ENCODE measurements around the gene TEX52. TPM values are rescaled to one million over a fixed set of nuclear protein-coding genes. Genes with fewer than 3 reads are reported as not detected.

Gene TEX52
- total RNA-seq, 4 donors from 2014 or later, result not detected

DNA sequence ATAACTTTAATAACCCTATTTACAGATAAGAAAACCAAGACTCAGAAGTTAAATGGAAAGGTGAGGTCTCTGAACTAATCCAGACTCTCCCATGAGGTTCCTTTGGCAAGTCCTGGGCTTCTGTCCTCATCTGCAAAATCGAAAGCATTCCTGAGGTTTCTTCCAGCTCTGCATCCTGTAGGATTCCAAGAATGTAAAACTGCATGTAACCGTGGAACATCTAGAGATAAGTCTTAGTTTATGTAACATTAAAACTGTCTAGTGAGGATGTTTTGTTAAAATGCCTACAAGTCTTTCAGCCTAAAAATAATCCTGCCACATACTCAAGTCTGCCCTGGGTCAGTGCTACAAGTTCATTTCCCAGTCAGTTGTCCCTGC is 51.7 kb downstream of the TEX52 start:
- peaks cover 0 to 24% (median 4%) of the 10 kb centered on the region in 4 donors for H3K4me1 ChIP-seq
- peak overlapping the region in 1 of 4 donors; percentile 25 for H3K27ac ChIP-seq
- no peak overlapping the region for H3K4me3 ChIP-seq
- H3K36me3 ChIP-seq, result peaks cover 3 to 65% (median 22%) of the 10 kb centered on the region in 3 donors
- DNase-seq (ENCODE audit: low spot score in 2 of 2), result no peak
- TF ChIP-seq POLR2A (IDR thresholded peaks at IDR 0.05) (no peak), EP300 (IDR thresholded peaks at IDR 0.05) (no peak)
- TF ChIP-seq, protein P1, sequence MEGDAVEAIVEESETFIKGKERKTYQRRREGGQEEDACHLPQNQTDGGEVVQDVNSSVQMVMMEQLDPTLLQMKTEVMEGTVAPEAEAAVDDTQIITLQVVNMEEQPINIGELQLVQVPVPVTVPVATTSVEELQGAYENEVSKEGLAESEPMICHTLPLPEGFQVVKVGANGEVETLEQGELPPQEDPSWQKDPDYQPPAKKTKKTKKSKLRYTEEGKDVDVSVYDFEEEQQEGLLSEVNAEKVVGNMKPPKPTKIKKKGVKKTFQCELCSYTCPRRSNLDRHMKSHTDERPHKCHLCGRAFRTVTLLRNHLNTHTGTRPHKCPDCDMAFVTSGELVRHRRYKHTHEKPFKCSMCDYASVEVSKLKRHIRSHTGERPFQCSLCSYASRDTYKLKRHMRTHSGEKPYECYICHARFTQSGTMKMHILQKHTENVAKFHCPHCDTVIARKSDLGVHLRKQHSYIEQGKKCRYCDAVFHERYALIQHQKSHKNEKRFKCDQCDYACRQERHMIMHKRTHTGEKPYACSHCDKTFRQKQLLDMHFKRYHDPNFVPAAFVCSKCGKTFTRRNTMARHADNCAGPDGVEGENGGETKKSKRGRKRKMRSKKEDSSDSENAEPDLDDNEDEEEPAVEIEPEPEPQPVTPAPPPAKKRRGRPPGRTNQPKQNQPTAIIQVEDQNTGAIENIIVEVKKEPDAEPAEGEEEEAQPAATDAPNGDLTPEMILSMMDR (IDR thresholded peaks at IDR 0.05), result no peak
- no peaks in the 10 kb centered on the region for H3K9me3 ChIP-seq
- no peaks in the 10 kb centered on the region for H3K27me3 ChIP-seq
- 31 to 54% methylated on average over 2 of the region's 2 CpGs for WGBS, 2 donors

DNA sequence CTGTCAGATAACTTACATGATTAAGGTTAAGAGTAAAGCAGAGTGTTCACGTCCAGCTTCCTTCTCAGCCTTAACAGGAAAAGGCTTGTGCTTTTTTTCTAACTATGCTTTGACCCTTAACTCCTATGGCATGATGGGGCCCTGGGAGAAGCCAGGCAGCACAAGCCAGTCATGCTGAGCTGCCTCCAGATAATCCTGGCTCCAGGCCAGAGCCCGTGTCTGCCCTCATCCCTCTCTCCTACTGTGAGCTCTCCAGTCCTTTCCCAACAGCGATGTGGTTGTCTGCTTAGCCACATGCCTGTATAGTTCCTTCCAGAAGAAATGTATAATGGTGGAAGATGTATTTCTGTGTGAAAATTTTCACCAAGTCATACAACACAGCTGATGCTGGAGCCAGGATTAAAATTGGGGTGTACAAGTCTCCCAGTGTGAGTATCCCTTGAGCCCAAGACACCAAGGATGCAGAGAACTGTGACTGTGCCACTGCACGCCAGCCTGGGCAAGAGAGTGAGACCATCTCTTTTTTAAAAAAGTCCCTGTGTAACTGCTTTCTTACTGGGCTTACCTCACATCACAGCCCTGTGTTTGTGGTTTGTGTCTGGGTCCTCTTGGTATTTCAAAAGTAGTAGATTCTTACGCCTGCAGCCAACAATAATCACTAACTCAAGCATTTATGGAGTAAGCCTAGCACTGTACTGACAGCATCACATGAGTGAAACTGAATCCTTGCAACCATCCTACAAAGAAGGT is 52.3 kb downstream of the TEX52 start:
- Histone ChIP-seq H3K27me3 (no peaks in the 10 kb centered on the region), H3K9me3 (no peaks in the 10 kb centered on the region), H3K36me3 (peaks cover 3 to 70% (median 28%) of the 10 kb centered on the region in 3 donors), H3K4me1 (peaks cover 0 to 27% (median 4%) of the 10 kb centered on the region in 4 donors), H3K27ac (peak overlapping the region in 2 of 4 donors; percentile 33 to 63), H3K4me3 (no peak overlapping the region)
- 38 to 41% methylated on average over 5 of the region's 5 CpGs for WGBS, 2 donors
- peak in 1 of 2 donors; percentile 23 for DNase-seq (ENCODE audit: low spot score in 2 of 2)
- no peak for TF ChIP-seq EP300 (IDR thresholded peaks at IDR 0.05)
- TF ChIP-seq, protein P1 (IDR thresholded peaks at IDR 0.05), result no peak
- TF ChIP-seq POLR2A (IDR thresholded peaks at IDR 0.05), result no peak

DNA sequence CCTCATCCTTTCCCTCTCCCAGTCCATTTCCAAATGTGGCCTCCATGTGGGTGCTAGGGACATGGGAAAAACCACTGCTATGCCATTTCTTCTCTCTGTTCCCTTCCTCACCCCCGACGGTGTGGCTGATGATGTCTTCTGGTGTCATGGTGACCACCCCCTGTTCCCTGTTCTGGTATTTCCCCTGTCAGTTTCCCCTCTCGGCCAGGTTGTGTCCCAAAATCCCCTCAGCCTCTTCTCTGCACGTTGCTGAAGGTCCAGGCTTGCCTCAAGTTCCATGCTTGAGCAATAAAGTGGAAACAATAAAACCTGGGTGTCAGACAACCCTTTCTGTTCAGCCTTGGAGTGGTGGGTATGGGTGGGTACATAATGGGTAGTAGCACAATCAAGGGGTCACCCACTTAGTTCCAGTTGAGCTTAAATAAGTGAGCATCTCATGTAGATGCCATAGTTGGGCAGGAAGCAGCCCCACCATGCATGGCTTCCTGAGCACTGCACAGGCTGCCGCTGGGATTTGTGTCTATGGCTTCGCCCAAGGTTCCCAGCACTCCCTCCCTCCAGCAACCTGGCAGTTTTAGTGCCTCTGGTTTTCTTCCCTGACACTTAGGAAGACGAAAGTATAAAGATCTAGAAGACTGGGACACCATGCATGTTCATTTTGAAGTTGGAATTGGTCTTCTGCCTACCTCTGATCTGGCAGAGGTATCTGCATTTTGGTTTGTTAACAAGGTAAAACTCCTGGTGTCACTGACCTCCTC is 53.0 kb downstream of the TEX52 start:
- 74 to 79% methylated on average over 7 of the region's 7 CpGs for WGBS, 2 donors
- H3K27ac ChIP-seq, result peak overlapping the region in 2 of 4 donors; percentile 33 to 63
- H3K4me3 ChIP-seq, result no peak overlapping the region
- TF ChIP-seq EP300 (IDR thresholded peaks at IDR 0.05) (no peak), POLR2A (IDR thresholded peaks at IDR 0.05) (no peak)
- TF ChIP-seq, protein P1 (IDR thresholded peaks at IDR 0.05), result no peak
- H3K9me3 ChIP-seq, result no peaks in the 10 kb centered on the region
- H3K36me3 ChIP-seq, result peaks cover 3 to 78% (median 35%) of the 10 kb centered on the region in 3 donors
- H3K27me3 ChIP-seq, result no peaks in the 10 kb centered on the region
- H3K4me1 ChIP-seq, result peaks cover 0 to 35% (median 4%) of the 10 kb centered on the region in 4 donors
- DNase-seq (ENCODE audit: low spot score in 2 of 2), result no peak

DNA sequence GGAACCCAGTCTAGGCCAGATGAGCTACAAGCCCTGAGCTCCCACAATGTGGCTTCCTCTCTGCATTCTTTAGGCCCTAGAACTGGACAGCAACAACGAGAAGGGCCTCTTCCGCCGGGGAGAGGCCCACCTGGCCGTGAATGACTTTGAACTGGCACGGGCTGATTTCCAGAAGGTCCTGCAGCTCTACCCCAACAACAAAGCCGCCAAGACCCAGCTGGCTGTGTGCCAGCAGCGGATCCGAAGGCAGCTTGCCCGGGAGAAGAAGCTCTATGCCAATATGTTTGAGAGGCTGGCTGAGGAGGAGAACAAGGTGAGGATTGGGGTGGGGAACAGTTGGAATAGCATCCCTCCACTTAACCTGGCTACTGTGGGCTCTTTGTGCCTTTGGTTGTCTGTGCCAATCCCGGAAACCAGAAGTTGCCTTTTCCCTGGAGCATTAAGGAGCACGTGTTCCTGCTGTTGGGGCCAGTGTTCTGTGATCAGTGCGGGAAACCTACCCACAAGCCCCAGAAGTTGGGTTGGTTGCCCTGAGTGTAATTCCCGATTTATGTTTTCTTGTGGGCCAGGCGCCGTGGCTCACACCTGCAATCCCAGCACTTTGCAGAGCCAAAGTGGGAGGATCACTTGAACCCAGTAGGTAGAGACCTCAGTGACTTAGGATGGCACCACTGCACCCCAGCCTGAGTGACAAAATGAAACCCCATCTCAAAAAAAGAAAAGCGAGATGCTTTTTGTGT is 55.6 kb downstream of the TEX52 start:
- Histone ChIP-seq H3K36me3 (peaks cover 3 to 88% (median 38%) of the 10 kb centered on the region in 3 donors), H3K27ac (peak overlapping the region in 1 of 4 donors; percentile 4), H3K27me3 (no peaks in the 10 kb centered on the region), H3K4me1 (peaks cover 5 to 55% (median 17%) of the 10 kb centered on the region in 4 donors), H3K9me3 (no peaks in the 10 kb centered on the region), H3K4me3 (no peak overlapping the region)
- DNase-seq (ENCODE audit: low spot score in 2 of 2), result no peak
- TF ChIP-seq, protein P1 (IDR thresholded peaks at IDR 0.05), result no peak
- TF ChIP-seq POLR2A (IDR thresholded peaks at IDR 0.05) (no peak), EP300 (IDR thresholded peaks at IDR 0.05) (no peak)
- WGBS, 2 donors, result 69 to 79% methylated on average over 15 to 16 of the region's 16 CpGs

Measured in tibial nerve (tissue), 4 donors.